Stimulated activated CD4-positive, alpha-beta T cell treated with anti-CD3 and anti-CD28 coated beads, Interleukin-4, amount 100 ng/mL, for 4 hours (primary cell): ENCODE measurements around the gene UCN.
A peak's percentile ranks its signal among the peaks of the same experiment; 100 is the strongest.
"Not testable (repeated sequence)": the region's sequence is repeated elsewhere in the genome, so short reads cannot be mapped to it uniquely, and the experiment has no call there.

ENCODE experiments used
- DNase-seq, 2 experiments: peaks; one replicate each; pipeline ENCODE4 v3.0.0-alpha.2; 2020

UCN gene

DNA sequence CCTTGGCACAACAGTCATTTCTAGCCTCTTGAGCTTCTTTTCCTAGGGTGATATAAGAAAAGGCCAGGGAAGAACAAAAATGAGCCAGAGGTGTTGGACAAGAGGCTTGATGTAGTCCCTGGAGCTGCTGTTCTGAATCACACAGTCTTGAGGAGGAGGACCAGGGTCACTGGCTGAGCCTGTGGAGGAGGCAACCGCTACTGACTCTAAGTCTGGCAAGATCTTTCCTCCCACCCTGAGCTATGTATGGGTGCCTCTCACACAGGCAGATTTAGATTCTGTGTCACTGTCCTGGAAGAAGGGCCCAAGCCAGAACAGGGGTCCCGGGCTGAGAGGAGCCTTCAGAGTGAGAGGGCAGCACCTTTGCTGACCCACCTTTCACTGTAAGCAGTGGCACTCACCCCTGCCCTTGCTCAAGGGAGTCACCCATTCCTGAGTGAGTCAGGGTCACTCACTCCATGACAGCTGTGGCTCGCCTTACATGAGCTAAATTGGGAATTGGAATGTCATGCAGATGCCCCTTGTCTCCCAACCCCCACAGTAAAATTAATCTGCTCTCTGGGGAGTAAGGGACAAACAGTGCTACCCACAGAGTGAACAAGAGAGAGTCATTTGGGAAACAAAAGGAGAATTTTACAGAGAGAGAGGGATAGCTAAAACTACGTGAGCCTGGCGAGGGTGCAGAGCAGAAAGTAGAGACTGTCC, 26.2 kb downstream of the UCN start, which contains the start of gene TRIM54:
TRIM54 (plus strand) TSS at position 575 of the 705 bp plus-strand sequence. CDS start 303 bp downstream, outside the sequence.
- DNase-seq, result no peak

DNA sequence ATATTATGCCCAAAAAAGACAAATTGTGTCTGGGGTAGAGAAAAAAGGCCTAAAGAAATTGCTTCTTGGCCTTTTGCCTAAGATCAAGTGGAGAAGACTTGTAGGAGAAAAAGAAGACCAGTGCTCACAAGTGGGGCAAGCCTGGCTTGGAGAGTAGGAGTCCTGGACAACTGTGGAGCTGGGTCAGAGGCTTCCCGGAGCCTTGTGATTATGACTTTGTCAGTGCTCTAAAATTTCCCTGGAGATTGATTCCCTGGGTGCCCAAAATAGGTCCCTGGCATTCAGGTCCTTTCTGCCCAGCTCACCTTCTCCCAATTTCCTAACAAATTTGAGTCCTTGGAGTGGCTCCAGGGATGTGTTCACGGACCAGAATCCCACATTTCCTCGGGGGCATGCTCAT, 26.8 kb downstream of the UCN start:
- DNase-seq, result no peak

DNA sequence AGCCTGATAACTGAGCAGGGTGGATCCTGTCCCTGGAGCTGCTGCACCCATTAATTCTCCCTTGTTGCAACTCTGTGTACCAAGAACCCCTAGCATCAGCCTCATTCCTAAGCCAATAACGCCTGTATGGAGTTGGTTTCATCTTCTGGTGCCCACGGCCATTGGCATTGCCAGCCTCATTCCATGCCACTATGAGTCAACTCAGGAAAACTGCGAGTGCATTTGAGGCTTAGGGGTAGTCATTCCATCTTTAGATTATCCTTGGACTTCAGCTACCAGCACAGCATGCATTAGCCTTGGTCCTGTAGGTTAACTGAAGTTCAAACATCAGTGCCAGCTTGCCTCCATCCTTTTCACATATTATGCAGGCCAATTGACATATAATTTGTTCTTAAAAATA, 27.4 kb downstream of the UCN start:
- no peak for DNase-seq

DNA sequence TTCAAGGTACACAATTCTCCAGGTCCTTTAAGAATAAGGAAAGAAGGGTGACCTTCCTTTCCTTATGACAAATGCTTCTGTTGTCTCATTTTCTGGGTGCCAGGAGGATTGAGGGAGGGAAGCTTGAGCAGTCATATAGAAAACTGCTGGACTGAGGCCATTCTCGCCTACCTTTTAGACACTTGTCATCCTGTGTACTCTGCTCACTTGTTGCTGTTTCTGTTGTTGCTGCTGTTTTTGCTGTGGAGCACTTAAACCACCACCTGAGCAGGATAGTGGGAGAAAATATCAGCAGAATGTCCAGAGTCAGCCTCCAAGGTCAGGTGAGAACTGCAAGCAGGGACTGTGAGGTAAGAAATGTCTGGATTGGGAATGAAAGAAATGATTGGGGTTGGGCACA, 30.2 kb downstream of the UCN start:
- DNase-seq, result no peak

DNA sequence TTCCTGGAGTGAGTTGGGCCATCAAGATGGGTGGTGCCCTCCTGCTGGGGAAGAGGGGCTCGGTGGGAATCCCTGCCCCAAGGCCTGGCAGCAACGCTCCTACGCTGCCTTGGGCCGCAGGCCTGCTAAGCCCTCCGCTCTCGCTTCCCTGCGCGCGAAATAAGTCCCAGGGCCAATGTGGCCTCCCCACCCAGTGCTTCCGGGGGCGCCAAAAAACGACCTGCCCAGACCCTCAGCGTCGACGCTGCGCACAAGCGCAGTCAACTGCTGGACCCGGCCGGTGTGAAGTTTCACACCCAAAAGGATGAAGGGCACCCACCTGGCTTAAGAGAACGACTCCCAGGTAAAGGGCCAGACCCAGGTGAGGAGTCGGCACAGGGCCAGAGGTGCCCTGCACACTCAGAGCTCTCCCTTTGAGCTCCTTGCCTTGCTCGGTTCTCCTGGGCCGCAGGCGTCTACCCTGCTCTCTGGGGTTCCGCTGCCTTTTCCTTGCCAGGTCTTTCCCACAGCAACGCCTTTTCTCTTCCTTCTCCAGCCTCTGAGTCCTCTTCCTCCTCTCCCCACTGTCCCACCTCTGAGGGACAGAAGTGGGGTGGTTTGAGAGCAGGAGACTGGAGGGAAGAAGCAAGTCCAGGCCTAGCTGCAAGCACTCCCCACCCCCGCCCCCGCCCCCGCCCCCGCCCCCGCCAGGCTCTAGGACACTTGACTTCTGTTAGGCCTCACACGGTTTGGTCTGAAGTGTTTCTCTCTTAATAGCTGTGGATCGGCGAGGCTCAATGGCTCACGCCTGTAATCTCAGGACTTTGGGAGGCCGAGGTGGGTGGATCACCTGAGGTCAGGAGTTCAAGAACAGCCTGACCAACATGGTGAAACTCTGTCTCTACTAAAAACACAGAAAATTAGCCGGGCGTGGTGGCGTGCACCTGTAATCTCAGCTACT, 32.8 kb downstream of the UCN start, which contains the start of gene DNAJC5G:
DNAJC5G (plus strand) TSS at position 223 of the 940 bp plus-strand sequence. CDS start 1,296 bp downstream, outside the sequence.
- no peak for DNase-seq

DNA sequence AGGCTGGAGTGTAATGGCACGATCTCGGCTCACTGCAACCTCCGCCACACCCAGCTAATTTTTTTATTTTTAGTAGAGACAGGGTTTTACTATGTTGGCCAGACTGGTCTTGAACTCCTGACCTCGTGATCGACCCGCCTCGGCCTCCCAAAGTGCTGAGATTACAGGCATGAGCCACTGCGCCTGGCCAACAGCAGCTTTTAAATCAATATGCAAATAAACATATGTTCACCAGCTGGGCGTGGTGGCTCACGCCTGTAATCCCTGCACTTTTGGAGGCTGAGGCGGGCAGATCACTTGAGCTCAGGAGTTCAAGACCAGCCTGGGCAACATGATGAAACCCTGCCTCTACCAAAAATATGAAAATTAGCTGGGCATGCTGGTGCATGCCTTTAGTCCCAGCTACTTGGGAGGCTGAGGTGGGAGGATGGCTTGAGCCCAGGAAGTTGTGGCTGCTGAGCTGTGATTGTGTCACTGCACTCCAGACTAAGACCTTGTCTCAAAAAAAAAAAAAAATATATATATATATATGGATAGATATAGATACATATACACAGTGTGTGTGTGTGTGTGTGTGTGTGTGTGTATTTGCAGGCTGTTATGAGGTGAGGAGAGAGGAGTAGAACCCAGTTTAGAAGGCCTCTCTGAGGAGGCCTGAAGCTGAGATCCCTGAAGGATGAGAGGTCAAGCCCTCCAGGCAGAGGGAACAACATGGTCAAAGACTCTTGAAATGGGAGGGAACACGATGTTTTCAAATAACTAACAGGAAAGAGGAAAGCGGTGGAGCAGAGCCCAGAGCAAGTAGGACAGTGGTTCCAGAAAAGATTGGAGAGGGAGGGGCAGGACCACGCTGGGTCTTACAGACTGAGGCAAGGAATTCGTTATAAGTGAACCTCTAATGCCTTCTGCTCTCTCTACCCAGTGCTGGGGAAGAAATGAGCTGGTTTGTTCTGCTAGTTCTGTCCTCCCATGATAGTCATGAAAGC, 35.4 kb downstream of the UCN start:
- DNase-seq, result not testable (repeated sequence)

DNA sequence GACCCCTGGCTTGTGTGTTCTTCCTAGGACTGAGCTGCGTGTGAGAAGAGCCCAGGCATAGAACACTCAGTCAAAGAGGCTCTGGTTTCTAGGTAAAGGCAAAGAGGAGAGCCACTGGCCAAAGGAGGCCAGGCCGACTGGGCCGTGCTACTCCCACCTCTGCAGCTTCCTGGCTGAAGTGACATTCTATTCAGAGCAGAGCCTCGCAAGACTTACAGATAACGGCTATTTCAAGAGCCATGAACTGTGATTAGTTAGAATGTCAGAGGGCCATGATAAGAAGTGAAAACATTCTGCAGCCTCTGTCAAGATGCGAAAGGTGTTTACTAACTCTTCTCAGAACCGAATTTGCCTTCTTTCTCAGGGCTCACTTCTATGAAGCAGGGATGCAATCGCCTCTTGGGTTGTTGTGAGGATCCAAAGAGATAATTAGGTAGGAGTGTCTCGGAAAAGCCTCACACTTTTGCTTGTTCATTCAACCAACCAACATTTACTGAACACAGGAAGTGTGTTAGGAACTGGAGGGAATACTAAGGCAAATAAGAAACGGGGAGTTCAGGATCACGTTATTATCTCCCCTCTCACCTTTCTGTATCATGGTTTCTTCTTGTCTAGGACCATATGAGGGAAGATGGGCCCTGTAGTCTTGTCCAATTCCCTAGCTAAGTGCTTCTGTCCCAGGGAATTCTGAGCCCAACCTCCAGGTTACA, 36.5 kb downstream of the UCN start:
- DNase-seq, result no peak

DNA sequence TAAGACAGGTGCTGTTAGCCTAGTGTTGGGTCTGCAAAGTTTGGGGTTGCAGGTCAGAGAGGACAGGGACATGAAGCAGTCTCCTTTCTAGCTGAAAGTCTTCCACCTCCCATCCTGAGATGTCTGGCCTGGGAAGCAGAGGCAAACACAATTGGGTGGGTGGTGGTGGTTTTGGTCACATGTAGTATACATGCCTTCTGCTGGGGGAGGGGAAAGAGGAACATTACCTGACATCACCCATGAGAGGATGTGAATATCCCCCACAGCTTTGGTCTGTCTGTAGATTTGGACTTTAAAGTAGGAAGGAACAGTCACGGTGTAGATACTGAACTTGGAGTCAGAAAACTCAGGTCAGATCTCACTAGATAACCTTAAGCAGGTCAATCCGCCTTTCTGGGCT, 37.6 kb downstream of the UCN start:
- no peak for DNase-seq

DNA sequence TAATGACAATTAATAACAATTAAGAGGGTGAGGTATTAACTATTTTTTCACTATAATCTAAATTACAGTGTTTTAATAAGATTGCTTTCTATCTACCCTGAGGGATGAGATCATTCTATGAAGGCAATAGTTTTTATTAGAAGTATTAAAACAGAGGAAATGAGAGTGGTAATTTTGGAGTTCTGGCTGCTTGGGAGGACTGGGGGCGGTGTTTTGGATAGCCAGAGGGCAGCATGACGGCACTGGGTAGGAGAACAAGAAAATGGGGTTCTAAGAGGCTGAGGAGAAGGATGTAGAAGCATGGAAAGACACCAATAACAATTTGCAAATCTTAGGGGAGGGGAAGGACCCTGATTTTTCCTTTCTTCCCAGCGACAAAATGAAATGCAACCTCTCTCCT, 38.1 kb downstream of the UCN start:
- no peak for DNase-seq

DNA sequence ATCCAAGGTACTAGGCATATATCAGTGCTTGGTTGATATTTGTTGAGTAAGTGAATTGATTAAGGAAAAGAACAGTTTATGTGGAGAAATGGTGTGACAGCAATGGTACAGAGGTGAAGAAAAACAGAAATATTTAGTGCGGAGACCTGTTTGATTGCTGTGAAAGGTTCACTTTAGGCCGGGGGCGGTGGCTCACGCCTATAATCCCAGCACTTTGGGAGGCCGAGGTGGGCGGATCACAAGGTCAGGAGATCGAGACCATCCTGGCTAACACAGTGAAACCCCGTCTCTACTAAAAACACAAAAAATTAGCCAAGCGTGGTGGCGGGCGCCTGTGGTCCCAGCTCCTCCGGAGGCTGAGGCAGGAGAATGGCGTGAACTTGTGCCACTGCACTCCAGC, 39.9 kb downstream of the UCN start:
- not testable (repeated sequence) for DNase-seq

DNA sequence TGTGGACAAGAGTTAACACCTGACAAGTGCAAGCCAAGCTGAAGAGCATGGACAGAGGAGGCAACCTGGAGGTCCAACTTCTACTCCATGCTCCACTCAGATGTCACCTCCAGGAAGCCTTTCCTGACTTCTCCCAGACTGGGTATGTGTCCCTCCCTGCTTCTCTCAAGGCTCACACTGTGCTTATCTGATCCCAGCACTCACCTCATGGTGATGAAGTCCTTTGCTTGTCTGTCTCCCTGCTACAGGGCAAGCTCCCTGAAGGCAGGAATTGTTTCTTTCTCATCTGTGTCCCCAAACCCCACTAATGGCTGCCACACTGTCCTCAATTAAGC, 42.7 kb downstream of the UCN start:
- no peak for DNase-seq

DNA sequence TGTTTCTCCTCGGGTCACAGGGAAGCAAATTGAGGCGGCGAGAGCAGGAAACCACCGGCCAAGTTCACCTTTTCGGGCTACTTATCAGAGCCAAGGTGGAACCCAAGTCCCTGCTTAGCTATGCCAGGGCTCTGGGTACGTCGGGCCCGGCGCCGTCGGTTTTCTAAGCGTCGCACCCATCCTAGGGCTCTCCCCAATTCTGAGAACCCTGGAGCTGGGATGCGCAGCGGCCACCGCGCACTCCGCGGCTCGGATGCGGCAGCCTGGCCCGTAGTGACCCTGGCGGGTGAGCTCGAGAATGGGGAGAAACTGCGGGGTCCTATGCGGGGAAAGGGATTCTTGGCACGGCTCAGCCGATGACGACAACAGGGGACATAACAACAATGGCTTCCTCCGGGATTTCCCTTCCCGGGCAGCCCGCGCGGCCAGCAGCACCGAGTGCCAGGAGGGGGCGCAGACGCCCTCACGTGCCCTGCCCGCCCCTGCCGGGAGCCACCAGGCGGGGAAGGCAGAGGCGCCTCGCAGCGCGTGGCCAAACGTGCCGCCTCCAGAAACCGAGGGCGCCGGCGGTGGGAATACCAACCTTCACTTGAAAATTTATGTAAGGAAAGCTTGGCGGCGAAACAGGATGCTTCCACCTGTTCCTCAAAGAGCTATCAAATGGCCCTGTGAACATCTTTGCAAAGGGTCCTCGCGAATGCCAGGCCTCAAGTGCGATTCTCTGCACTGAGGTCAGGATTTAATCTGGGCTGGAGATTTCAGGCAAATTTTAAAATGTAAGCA, 43.3 kb downstream of the UCN start:
- DNase-seq, result peak; percentile 55 to 66

DNA sequence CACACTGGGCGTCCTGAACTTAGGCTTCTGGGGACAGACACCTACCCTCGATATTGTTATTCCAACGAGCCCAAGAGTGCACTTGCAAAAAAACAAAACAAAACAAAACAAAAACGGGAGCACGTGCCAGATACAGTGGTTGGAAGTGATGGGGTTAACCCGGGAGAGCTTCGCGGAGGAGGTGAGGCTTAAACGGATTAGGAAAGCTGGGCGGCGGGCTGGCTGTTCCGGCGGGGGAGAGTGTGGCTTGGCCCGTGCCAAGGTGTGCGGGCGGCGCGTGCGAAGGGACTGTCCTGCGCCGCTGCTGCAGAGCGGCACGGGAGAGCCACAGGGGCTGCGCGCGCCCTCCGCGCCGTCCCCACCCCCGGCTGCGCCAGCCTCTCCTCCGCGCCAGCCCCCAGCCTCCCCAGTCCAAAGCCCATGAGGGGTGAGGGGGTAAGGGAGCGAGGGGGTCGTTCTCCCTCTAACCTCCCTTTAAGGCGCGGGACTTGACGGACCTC, 43.9 kb downstream of the UCN start:
- peak in 1 of 2 experiments; percentile 23 for DNase-seq

DNA sequence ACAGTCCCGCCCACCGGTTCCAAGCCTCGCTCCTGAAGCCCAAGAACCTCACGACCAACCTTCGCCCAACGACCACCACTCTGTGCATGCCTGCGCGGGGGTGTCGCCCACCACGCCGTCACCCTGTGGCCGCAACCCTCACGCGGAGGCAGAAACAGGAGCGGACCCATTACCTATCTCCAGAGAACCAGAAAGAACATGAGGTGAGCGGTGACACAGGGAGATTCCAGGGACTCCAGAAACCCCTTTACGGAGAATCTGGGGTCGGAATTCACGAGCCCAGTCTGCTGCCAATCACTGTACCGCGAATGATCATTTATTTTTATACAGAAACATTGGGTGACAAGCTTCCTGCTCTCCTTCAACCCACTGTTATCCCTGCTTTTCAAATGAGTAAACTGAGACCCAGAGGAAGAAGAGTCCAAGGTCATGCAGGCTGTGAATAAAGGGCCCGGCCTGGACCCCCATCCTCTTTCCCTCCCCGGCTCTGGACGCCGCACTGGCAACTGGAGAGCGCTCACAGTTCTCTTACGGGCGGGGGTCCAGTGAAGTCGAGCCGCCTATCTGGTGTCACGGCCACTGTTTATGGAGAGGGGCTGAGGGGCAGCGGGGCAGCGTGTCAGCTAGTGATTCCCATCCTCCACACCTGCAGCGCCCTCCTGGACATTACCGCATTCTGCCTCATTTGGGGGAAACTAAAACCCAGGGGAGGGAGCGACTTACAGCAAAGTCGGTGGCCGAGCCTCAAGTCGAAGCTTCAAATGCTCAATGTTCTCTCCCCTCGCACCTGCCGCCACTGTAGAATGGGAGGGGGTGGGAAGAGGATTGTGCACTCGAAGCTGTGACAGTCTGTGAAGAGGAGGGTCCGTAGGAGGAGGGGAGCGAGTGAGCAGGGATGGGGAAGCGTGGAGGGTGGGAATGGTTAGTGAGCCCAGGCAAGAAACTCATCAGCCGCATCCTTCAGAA, 44.7 kb downstream of the UCN start:
- DNase-seq, result no peak

DNA sequence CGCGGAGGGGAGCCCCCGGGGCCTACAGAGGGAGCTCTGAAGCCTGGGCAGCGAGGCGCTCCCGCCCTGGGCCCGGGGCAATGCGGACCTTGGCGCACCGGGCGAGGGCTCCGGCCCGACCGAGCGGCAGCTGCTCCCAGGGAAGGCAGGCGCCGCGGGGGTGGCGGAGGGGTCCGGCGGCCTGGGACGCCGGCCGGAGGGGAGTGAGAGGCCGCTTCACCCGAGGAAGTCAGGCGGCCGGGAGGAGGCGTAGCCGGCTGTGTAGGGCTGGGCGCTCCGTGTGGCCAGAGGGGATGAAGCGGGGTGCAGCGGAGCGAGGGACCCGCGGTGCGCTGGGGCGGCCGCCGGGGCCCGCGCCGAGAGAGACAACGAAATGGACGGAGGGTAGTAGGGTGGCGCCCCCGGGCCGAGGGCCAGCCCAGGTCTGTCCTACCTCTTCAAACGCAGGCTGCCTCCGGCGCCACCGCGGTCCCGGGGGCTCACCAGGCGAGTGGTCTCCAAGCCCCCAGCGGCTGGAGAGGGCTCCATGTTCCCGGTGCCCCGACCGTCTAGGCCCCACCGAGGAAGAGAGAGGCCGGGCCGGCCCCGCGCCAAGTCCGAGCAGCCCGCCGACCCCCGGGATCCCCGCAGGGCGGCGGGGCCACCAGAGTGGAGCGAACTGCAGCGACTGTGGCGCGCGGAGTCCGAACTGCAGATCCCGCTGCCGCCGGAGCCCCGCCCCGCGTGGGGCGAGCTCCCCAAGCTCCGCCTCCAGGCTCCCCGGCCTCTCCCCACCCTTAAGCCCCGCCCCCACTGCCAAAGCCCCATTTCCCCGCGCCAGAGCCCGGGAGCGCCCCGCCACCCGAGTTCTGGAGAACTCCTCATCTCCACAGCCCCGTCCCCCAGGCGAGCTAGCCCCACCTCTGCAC, 45.6 kb downstream of the UCN start, which contains the start of gene SLC30A3:
SLC30A3 (minus strand) TSS at position 669 of the 908 bp plus-strand sequence; CDS start at position 528, 141 bp downstream.
- peak; percentile 70 to 72 for DNase-seq

DNA sequence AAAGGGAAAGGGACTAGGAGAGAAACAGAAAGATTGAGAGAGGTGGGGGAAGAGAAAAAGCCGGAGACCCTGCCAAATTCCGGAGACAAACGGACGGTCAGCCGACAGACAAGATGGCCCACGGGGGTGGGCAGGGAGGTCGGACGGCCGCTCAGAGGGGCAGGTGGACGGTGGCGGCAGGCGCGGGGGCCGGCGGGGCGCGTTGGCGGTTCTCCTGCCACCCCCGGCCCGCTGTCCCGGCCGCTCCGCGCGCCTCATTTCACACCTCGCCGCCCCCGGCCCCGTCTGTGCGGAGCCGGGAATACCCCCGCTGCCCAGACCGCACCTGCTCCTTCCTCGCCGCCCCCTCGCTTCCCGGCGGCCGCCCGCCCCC, 46.3 kb downstream of the UCN start:
- no peak for DNase-seq

DNA sequence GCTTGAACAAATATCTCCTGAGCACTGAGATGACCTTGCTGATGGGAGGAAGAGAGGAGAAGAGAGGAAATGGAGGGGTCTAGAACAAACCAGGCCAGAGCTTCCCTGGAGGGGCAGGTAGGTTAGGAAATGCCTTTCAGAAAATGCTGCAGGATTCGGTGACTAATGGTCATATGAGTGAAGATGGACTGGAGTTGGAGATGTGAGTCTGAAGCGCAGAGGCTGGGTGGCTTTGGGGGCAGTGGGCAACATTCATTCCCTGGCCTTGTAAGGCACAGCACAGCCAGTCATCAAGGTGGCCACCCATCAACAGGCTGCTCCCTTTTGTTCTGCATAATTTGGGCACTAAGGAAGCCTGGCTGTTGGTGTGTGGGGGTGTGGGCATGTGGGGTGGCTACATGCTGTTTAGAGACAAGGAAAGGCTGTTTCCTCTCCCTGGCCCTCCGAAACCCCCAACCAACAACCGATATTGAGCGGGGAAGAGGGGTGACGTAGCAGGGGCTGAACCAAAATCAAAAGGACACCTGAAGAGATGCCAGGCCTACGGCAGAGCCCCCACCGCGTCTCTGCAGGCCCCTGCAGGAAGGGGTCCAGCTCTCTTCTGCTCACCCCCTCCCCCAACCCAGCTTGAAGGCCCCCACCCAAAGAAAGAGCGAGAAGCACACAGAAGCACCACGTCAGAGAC, 46.9 kb downstream of the UCN start:
- DNase-seq, result no peak

DNA sequence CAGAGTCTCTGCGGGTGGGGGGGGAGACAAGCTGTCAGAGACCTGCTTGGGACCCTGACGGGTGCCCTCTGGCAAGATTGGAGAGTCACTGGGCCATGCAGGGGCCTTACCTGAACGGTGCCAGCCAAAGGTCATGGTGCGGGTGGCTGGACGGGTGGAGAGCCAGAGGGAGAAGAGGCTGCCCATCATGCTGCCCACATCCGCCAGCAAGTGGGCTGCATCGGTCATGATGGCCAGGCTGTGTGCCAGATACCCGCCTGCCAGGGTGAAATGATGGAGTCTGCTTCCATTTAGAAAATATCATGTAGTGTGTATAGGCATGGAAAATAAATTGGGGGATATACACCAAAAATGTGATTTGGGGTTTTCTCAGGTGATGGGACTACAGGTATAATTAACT, 50.2 kb downstream of the UCN start:
- DNase-seq, result no peak
